ENCODE results near the gene LMOD2. TPM values are rescaled to one million over a fixed set of nuclear protein-coding genes. Genes with fewer than 3 reads are reported as not detected.
"Not testable (repeated sequence)": the region's sequence is repeated elsewhere in the genome, so short reads cannot be mapped to it uniquely, and the experiment has no call there.

The LMOD2 gene
- total and polyA plus RNA-seq, 12 donors: 0.16 to 0.24 (median 0.18) TPM; not detected in 9

GRCh38 chr7:123633553-123633952 is 22.1 kb upstream of the LMOD2 start:
- WGBS, 4 donors: 61 to 76% (median 73%) methylated on average over 7 of the region's 7 CpGs
- Histone ChIP-seq H3K9me3 (replicated peaks in 1 of 3) (no peaks in the 10 kb centered on the region), H3K4me1 (replicated peaks in 1 of 2) (no peaks in the 10 kb centered on the region), H3K36me3 (replicated peaks in 1 of 2) (no peaks in the 10 kb centered on the region), H3K27ac (no peak overlapping the region), H3K4me3 (no peak overlapping the region), H3K27me3 (no peaks in the 10 kb centered on the region)
- no peak for TF ChIP-seq CTCF (IDR thresholded peaks at IDR 0.05)
- no peak for TF ChIP-seq POLR2A (IDR thresholded peaks at IDR 0.05)
- intact Hi-C loops (cut with DNase I): no loop called here
- DNase-seq: no peak

- H3K36me3 ChIP-seq (replicated peaks in 1 of 2); H3K4me3 ChIP-seq; DNase-seq; intact Hi-C loops (cut with DNase I); H3K27ac ChIP-seq; H3K9me3 ChIP-seq (replicated peaks in 1 of 3); H3K4me1 ChIP-seq (replicated peaks in 1 of 2); H3K27me3 ChIP-seq: not testable (repeated sequence)
- WGBS, 4 donors: 75 to 86% (median 80%) methylated on average over 2 of the region's 2 CpGs
Observed at GRCh38 chr7:123634011-123634573, 21.6 kb upstream of the LMOD2 start.

- peak in 1 of 7 donors; percentile 30 for DNase-seq
- H3K36me3 ChIP-seq (replicated peaks in 1 of 2): no peaks in the 10 kb centered on the region
- intact Hi-C loops (cut with DNase I): no loop called here
- no peaks in the 10 kb centered on the region for H3K4me1 ChIP-seq (replicated peaks in 1 of 2)
- H3K4me3 ChIP-seq: no peak overlapping the region
- H3K27ac ChIP-seq: no peak overlapping the region
- H3K9me3 ChIP-seq (replicated peaks in 1 of 3): no peaks in the 10 kb centered on the region
- 31 to 42% (median 39%) methylated on average over 4 of the region's 4 CpGs for WGBS, 4 donors
- TF ChIP-seq CTCF (IDR thresholded peaks at IDR 0.05) (peak; percentile 34 to 71 (median 67)), POLR2A (IDR thresholded peaks at IDR 0.05) (no peak)
- no peaks in the 10 kb centered on the region for H3K27me3 ChIP-seq
Observed at GRCh38 chr7:123635551-123636359, 19.9 kb upstream of the LMOD2 start.

- Histone ChIP-seq H3K9me3 (replicated peaks in 1 of 3) (no peaks in the 10 kb centered on the region), H3K27me3 (no peaks in the 10 kb centered on the region), H3K27ac (no peak overlapping the region), H3K36me3 (replicated peaks in 1 of 2) (no peaks in the 10 kb centered on the region), H3K4me1 (replicated peaks in 1 of 2) (no peaks in the 10 kb centered on the region), H3K4me3 (no peak overlapping the region)
- DNase-seq: peak in 2 of 7 donors; percentile 7 to 18
- WGBS, 4 donors: 44 to 52% (median 49%) methylated on average over 3 of the region's 3 CpGs
- no peak for TF ChIP-seq CTCF (IDR thresholded peaks at IDR 0.05)
- no peak for TF ChIP-seq POLR2A (IDR thresholded peaks at IDR 0.05)
- intact Hi-C loops (cut with DNase I): no loop called here
Observed at GRCh38 chr7:123637203-123637602, 18.5 kb upstream of the LMOD2 start.

Measured in adrenal gland (tissue), 12 donors.